ENCODE results near the gene TNS3. TPM values are rescaled to one million over a fixed set of nuclear protein-coding genes. Genes with fewer than 3 reads are reported as not detected.

The TNS3 gene
- total and polyA plus RNA-seq, 10 of the 15 experiments (the other 5 are each of a cell fraction or from before 2014, with no cell fraction given): 0.27 to 2.7 (median 0.79) TPM

DNA sequence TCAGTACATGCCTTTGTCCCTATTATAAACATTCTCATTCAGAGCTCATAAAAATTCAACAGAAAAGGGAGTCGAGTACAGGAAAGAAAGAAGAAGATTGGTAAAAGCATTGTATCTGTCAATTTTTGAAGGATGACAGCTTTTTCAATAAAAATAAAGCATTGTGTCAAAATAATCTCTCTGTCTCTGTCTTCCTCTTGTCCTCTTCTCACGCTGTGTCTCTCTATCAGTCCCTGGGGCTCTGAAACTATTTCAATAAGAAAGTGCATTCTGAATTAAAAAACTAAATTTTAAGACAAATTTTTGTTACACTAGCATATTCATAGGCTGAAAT, 248.4 kb downstream of the TNS3 start:
- ChIA-PET SMC1A (ENCODE audit: uncharacterized antibody, unreplicated experiment) (interaction anchor here (0.7 kb wide), 1 partner anchor 1689 kb away, joined by 3 read pairs; no protein-coding TSS in a partner anchor), CTCF (no interaction called here), POLR2A (no interaction called here), RAD21 (ENCODE audit: unreplicated experiment) (no interaction called here)
- no peak for TF ChIP-seq FOS (IDR thresholded peaks at IDR 0.05; ENCODE audit: borderline replicate concordance, extremely low read depth, insufficient read length)
- TF ChIP-seq NBN (IDR thresholded peaks at IDR 0.05): no peak
- TF ChIP-seq, protein P1, sequence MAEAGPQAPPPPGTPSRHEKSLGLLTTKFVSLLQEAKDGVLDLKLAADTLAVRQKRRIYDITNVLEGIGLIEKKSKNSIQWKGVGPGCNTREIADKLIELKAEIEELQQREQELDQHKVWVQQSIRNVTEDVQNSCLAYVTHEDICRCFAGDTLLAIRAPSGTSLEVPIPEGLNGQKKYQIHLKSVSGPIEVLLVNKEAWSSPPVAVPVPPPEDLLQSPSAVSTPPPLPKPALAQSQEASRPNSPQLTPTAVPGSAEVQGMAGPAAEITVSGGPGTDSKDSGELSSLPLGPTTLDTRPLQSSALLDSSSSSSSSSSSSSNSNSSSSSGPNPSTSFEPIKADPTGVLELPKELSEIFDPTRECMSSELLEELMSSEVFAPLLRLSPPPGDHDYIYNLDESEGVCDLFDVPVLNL (IDR thresholded peaks at IDR 0.05; ENCODE audit: low read depth, low read length): no peak
- no peak for TF ChIP-seq ETV6 (conservative IDR thresholded peaks at IDR 0.05 in 1 of 2, IDR thresholded peaks at IDR 0.05 in 1 of 2; ENCODE audit: borderline replicate concordance in 1 of 2, low read depth in 1 of 2)
- TF ChIP-seq, protein P2, sequence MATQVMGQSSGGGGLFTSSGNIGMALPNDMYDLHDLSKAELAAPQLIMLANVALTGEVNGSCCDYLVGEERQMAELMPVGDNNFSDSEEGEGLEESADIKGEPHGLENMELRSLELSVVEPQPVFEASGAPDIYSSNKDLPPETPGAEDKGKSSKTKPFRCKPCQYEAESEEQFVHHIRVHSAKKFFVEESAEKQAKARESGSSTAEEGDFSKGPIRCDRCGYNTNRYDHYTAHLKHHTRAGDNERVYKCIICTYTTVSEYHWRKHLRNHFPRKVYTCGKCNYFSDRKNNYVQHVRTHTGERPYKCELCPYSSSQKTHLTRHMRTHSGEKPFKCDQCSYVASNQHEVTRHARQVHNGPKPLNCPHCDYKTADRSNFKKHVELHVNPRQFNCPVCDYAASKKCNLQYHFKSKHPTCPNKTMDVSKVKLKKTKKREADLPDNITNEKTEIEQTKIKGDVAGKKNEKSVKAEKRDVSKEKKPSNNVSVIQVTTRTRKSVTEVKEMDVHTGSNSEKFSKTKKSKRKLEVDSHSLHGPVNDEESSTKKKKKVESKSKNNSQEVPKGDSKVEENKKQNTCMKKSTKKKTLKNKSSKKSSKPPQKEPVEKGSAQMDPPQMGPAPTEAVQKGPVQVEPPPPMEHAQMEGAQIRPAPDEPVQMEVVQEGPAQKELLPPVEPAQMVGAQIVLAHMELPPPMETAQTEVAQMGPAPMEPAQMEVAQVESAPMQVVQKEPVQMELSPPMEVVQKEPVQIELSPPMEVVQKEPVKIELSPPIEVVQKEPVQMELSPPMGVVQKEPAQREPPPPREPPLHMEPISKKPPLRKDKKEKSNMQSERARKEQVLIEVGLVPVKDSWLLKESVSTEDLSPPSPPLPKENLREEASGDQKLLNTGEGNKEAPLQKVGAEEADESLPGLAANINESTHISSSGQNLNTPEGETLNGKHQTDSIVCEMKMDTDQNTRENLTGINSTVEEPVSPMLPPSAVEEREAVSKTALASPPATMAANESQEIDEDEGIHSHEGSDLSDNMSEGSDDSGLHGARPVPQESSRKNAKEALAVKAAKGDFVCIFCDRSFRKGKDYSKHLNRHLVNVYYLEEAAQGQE (IDR thresholded peaks at IDR 0.05; ENCODE audit: low read depth, low read length): no peak
- TF ChIP-seq, protein P3, sequence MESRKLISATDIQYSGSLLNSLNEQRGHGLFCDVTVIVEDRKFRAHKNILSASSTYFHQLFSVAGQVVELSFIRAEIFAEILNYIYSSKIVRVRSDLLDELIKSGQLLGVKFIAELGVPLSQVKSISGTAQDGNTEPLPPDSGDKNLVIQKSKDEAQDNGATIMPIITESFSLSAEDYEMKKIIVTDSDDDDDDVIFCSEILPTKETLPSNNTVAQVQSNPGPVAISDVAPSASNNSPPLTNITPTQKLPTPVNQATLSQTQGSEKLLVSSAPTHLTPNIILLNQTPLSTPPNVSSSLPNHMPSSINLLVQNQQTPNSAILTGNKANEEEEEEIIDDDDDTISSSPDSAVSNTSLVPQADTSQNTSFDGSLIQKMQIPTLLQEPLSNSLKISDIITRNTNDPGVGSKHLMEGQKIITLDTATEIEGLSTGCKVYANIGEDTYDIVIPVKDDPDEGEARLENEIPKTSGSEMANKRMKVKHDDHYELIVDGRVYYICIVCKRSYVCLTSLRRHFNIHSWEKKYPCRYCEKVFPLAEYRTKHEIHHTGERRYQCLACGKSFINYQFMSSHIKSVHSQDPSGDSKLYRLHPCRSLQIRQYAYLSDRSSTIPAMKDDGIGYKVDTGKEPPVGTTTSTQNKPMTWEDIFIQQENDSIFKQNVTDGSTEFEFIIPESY (IDR thresholded peaks at IDR 0.05): no peak
- TF ChIP-seq JUND (IDR thresholded peaks at IDR 0.05; ENCODE audit: low read depth, low read length): no peak
- no peak for TF ChIP-seq SREBF1 (IDR thresholded peaks at IDR 0.05; ENCODE audit: low read length)
- no peak for TF ChIP-seq SPI1 (IDR thresholded peaks at IDR 0.05; ENCODE audit: borderline replicate concordance, insufficient read depth, low read depth, low read length)
- TF ChIP-seq JUNB (IDR thresholded peaks at IDR 0.05): no peak
- no peaks in the 10 kb centered on the region for H3K4me1 ChIP-seq (ENCODE audit: control insufficient read depth, insufficient read depth, low read length)
- H3K27ac ChIP-seq (ENCODE audit: control insufficient read depth, insufficient read depth): no peak overlapping the region
- no peak overlapping the region for H3K4me3 ChIP-seq
- H3K79me2 ChIP-seq (ENCODE audit: control insufficient read depth, insufficient read depth, low read length): no peaks in the 10 kb centered on the region
- no peak for ATAC-seq
- H3K9me3 ChIP-seq (replicated peaks; ENCODE audit: control insufficient read depth, insufficient read depth, low read length): no peaks in the 10 kb centered on the region
- no peaks in the 10 kb centered on the region; a peak in 1 of 4 replicates for H3K27me3 ChIP-seq (replicated peaks in 1 of 2; ENCODE audit: control insufficient read depth in 2 of 2, insufficient read depth in 2 of 2, low read length in 1 of 2)
- intact Hi-C loops (cut with micrococcal nuclease; ENCODE audit: unreplicated experiment): no loop called here
- H4K20me1 ChIP-seq (ENCODE audit: control insufficient read depth, insufficient read depth): no peaks in the 10 kb centered on the region
- H2AFZ ChIP-seq (ENCODE audit: control insufficient read depth, low read depth, low read length): no peak overlapping the region
- no peaks in the 10 kb centered on the region for H3K36me3 ChIP-seq (ENCODE audit: control insufficient read depth in 2 of 2, insufficient read depth in 2 of 2, low read length in 1 of 2)
- WGBS (ENCODE audit: insufficient coverage, insufficient replicate concordance, low lambda C conversion rate, missing lambda C conversion rate): 0% methylated on average over 2 of the region's 2 CpGs
- no peak for DNase-seq (ENCODE audit: low read depth, low spot score)
- H3K9ac ChIP-seq (ENCODE audit: control insufficient read depth, insufficient read depth, low read length): no peak overlapping the region
- no peak overlapping the region for H3K4me2 ChIP-seq (ENCODE audit: control insufficient read depth, insufficient read depth)
- BruUV-seq (replicated peaks): no TSS peak
- FAIRE-seq: no peak
- in situ Hi-C loops (cut with MboI): no loop called here

Measured in GM12878 (cell line).